GM12892 (cell line): Measurements from ENCODE around the gene FDX2.
"Not testable (repeated sequence)": the region's sequence is repeated elsewhere in the genome, so short reads cannot be mapped to it uniquely, and the experiment has no call there.

Experiments used
- DNase-seq: peaks from one replicate; pipeline ENCODE4 v3.0.0; 2011; ENCODE audit not compliant: insufficient read length
- FAIRE-seq: peaks from 2 replicates; lab custom pipeline; 2011; peaks lifted over from hg19 to GRCh38; lab: Jason Lieb, UNC
- POLR2A ChIP-seq: IDR thresholded peaks from 2 replicates; pipeline ENCODE4 v1.6.1; 2011; ENCODE audit warnings: low read depth, low read length, control low read depth
- POLR2AphosphoS5 ChIP-seq: IDR thresholded peaks from 2 replicates; pipeline ENCODE4 v1.6.1; 2011; ENCODE audit warnings: low read depth, low read length, control low read depth
- TAF1 ChIP-seq: IDR thresholded peaks from 2 replicates; pipeline ENCODE4 v1.6.1; 2011; ENCODE audit warnings: low read depth, mild to moderate bottlenecking, control low read depth, low read length, borderline replicate concordance

Gene FDX2

GRCh38 chr19:10344780-10345179 lies 29.0 kb upstream of the FDX2 start:
- DNase-seq, result no peak
- TF ChIP-seq POLR2AphosphoS5 (no peak), POLR2A (no peak), TAF1 (no peak)
- FAIRE-seq, result no peak

- TF ChIP-seq POLR2AphosphoS5, result no peak
- FAIRE-seq, result no peak
- no peak for DNase-seq
Observed at GRCh38 chr19:10343495-10343894, 27.7 kb upstream of the FDX2 start.

GRCh38 chr19:10339977-10340376 lies 24.2 kb upstream of the FDX2 start:
- DNase-seq, result no peak
- TF ChIP-seq POLR2AphosphoS5 (no peak), TAF1 (no peak), POLR2A (no peak)
- FAIRE-seq, result peak; percentile 42

- DNase-seq (peak; percentile 73), FAIRE-seq (peak; percentile 92)
- TF ChIP-seq POLR2A (peak; percentile 82), POLR2AphosphoS5 (peak; percentile 74), TAF1 (0 out of 2 replicates have a peak, but pooled peaks have one; percentile 39)
Observed at GRCh38 chr19:10339380-10339960, 23.7 kb upstream of the FDX2 start, which contains the start of gene ICAM3. ICAM3 (minus strand) TSS chr19:10339624; CDS start chr19:10339614, 10 bp downstream.

- no peak for TF ChIP-seq POLR2A
- no peak for TF ChIP-seq TAF1
- TF ChIP-seq POLR2AphosphoS5, result no peak
- FAIRE-seq, result no peak
- peak; percentile 12 for DNase-seq
Observed at GRCh38 chr19:10338940-10339339, 23.1 kb upstream of the FDX2 start.

GRCh38 chr19:10336725-10337124 lies 20.9 kb upstream of the FDX2 start:
- FAIRE-seq, DNase-seq: not testable (repeated sequence)

GRCh38 chr19:10335352-10335985 lies 19.7 kb upstream of the FDX2 start:
- DNase-seq (no peak), FAIRE-seq (no peak)
- TF ChIP-seq POLR2A (no peak), TAF1 (no peak), POLR2AphosphoS5 (no peak)

- DNase-seq, result peak; percentile 8
- TF ChIP-seq POLR2A (no peak), TAF1 (no peak), POLR2AphosphoS5 (no peak)
- FAIRE-seq, result no peak
Observed at GRCh38 chr19:10334588-10335351, 19.0 kb upstream of the FDX2 start.

GRCh38 chr19:10333758-10334587 lies 18.2 kb upstream of the FDX2 start:
- DNase-seq (no peak), FAIRE-seq (no peak)
- TF ChIP-seq TAF1, result no peak
- no peak for TF ChIP-seq POLR2AphosphoS5
- TF ChIP-seq POLR2A, result no peak

GRCh38 chr19:10332965-10333757 lies 17.3 kb upstream of the FDX2 start, which contains the start of gene RAVER1:
RAVER1 (minus strand) TSS chr19:10333529; CDS start chr19:10333507, 22 bp downstream.
- peak; percentile 99 for DNase-seq
- peak; percentile 99 for FAIRE-seq
- TF ChIP-seq TAF1 (peak; percentile 92), POLR2A (peak; percentile 93), POLR2AphosphoS5 (peak; percentile 88)
